MM.1S (cell line): ENCODE results near the gene SCGB3A2.

Experiments used
- DNase-seq: peaks from one replicate; pipeline ENCODE4 v3.0.0-alpha.2; 2015
- H2AFZ ChIP-seq: fragments of 300-600 bp; sonication (generic); 2 replicates; pipeline ENCODE4 v1.6.0; 2016; ENCODE audit warnings: antibody characterized with exemption, low read length
- H3F3A ChIP-seq: fragments of 300-600 bp; sonication (generic); 2 replicates; pipeline ENCODE4 v1.6.1; 2016; ENCODE audit warnings: mild to moderate bottlenecking, antibody characterized with exemption, low read length, moderate library complexity, mixed read lengths; ENCODE audit not compliant: insufficient read depth
- H3K27ac ChIP-seq: fragments of 300-600 bp; sonication (generic); 2 replicates; pipeline ENCODE4 v1.5.1; 2016; ENCODE audit warnings: mild to moderate bottlenecking, low read length
- H3K27me3 ChIP-seq: fragments of 300-600 bp; sonication (generic); replicated peaks from 2 replicates; pipeline ENCODE4 v1.6.0; 2016; ENCODE audit warnings: low read length; ENCODE audit not compliant: insufficient read depth
- H3K36me3 ChIP-seq: fragments of 300-600 bp; sonication (generic); replicated peaks from 2 replicates; pipeline ENCODE4 v1.6.1; 2016; ENCODE audit warnings: mild to moderate bottlenecking, low read length, mixed read lengths; ENCODE audit not compliant: insufficient read depth
- H3K4me1 ChIP-seq: fragments of 300-600 bp; sonication (generic); 2 replicates; pipeline ENCODE4 v1.6.1; 2016; ENCODE audit warnings: low read length, mixed read lengths
- H3K4me2 ChIP-seq: fragments of 300-600 bp; sonication (generic); 2 replicates; pipeline ENCODE4 v1.6.0; 2016; ENCODE audit warnings: low read depth, low read length
- H3K4me3 ChIP-seq: fragments of 300-600 bp; sonication (generic); 2 replicates; pipeline ENCODE4 v1.5.1; 2016; ENCODE audit warnings: low read length, mixed read lengths
- H3K79me2 ChIP-seq: fragments of 300-600 bp; sonication (generic); 2 replicates; pipeline ENCODE4 v1.6.1; 2016; ENCODE audit warnings: mixed run types, low read length, mixed read lengths
- H3K9ac ChIP-seq: fragments of 300-600 bp; sonication (generic); 2 replicates; pipeline ENCODE4 v1.6.1; 2016; ENCODE audit warnings: low read length, mixed read lengths
- H3K9me2 ChIP-seq: fragments of 300-600 bp; sonication (generic); replicated peaks from 2 replicates; pipeline ENCODE4 v1.6.1; 2016; ENCODE audit warnings: mild to moderate bottlenecking, low read length, mixed read lengths; ENCODE audit not compliant: insufficient read depth
- H3K9me3 ChIP-seq: fragments of 300-600 bp; sonication (generic); replicated peaks from 2 replicates; pipeline ENCODE4 v1.6.1; 2016; ENCODE audit warnings: mild to moderate bottlenecking, low read length, mixed read lengths; ENCODE audit not compliant: insufficient read depth
- H4K20me1 ChIP-seq: fragments of 300-600 bp; sonication (generic); 2 replicates; pipeline ENCODE4 v1.6.1; 2016; ENCODE audit warnings: mild to moderate bottlenecking, low read length, moderate library complexity, mixed read lengths; ENCODE audit not compliant: insufficient read depth
- CTCF ChIP-seq: fragments of 300-600 bp; sonication (generic); IDR thresholded peaks from 2 replicates; pipeline ENCODE4 v1.5.1; 2016; ENCODE audit warnings: antibody characterized with exemption, low read length, mixed read lengths
- EZH2 ChIP-seq: fragments of 300-600 bp; sonication (generic); optimal IDR thresholded peaks from 2 replicates; pipeline ENCODE3; 2017; ENCODE audit warnings: low read depth, mild to moderate bottlenecking, antibody characterized with exemption, low read length, mixed read lengths
- EZH2phosphoT487 ChIP-seq: fragments of 300-600 bp; sonication (generic); IDR thresholded peaks from 2 replicates; pipeline ENCODE4 v1.6.1; 2018; ENCODE audit warnings: antibody characterized with exemption, low read length

Gene SCGB3A2

GRCh38 chr5:147918899-147919298, 40.4 kb downstream of the SCGB3A2 start:
- DNase-seq = no peak
- no peak overlapping the region for H3K4me3 ChIP-seq
- H3K4me2 ChIP-seq = no peak overlapping the region

DNA sequence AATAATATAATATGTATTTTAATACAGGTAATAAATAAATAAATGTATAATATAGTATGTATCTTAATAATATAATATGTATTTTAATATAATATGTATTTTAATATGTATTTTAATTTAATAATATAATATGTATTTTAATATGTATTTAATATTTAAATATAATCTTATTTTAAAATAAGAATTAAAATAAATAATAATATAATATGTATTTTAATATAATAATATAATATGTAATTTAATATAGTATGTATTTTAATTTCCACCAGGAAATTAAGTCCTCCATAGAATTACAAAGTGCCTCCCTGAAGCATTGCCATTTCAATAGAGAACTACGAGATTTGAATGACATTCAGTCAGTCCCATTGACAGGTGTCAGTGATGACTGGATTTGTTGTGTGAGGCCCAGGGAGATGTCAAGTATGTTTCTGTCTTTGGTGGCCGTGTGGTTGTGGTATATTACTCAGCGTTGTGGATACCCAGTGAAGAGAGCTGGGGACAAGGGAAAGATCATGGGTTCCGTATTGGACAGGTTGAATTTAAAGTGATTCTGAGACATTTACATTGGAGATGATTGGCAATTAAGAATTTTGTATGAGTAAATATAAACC, 42.0 kb downstream of the SCGB3A2 start:
- Histone ChIP-seq H3K36me3 (no peaks in the 10 kb centered on the region), H3K4me2 (no peak overlapping the region)

More at GRCh38 chr5:147918899-147919298, 40.4 kb downstream of the SCGB3A2 start:
- no peaks in the 10 kb centered on the region for H3K79me2 ChIP-seq
- H3K27ac ChIP-seq = no peak overlapping the region
- no peak overlapping the region for H2AFZ ChIP-seq
- H3F3A ChIP-seq = no peaks in the 10 kb centered on the region
- no peaks in the 10 kb centered on the region for H3K36me3 ChIP-seq
- H4K20me1 ChIP-seq = no peaks in the 10 kb centered on the region
- H3K27me3 ChIP-seq = no peaks in the 10 kb centered on the region
- H3K9me2 ChIP-seq = no peaks in the 10 kb centered on the region
- H3K9me3 ChIP-seq = no peaks in the 10 kb centered on the region
- no peak for TF ChIP-seq EZH2phosphoT487
- TF ChIP-seq CTCF = no peak
- TF ChIP-seq EZH2 = no peak
- no peaks in the 10 kb centered on the region for H3K4me1 ChIP-seq
- no peak overlapping the region for H3K9ac ChIP-seq

GRCh38 chr5:147921136-147921535, 42.6 kb downstream of the SCGB3A2 start:
- H3K27me3 ChIP-seq = no peaks in the 10 kb centered on the region
- no peaks in the 10 kb centered on the region for H3K9me2 ChIP-seq
- DNase-seq = no peak
- no peaks in the 10 kb centered on the region for H3K9me3 ChIP-seq
- no peak overlapping the region for H3K9ac ChIP-seq
- H2AFZ ChIP-seq = no peak overlapping the region
- TF ChIP-seq EZH2 (no peak), CTCF (no peak), EZH2phosphoT487 (no peak)
- no peaks in the 10 kb centered on the region for H3F3A ChIP-seq
- no peak overlapping the region for H3K27ac ChIP-seq
- no peaks in the 10 kb centered on the region for H4K20me1 ChIP-seq
- no peak overlapping the region for H3K4me3 ChIP-seq
- H3K4me2 ChIP-seq = no peak overlapping the region
- H3K79me2 ChIP-seq = no peaks in the 10 kb centered on the region
- no peaks in the 10 kb centered on the region for H3K36me3 ChIP-seq
- no peaks in the 10 kb centered on the region for H3K4me1 ChIP-seq

More for the DNA sequence above, 42.0 kb downstream of the SCGB3A2 start:
- no peak for DNase-seq
- no peak overlapping the region for H3K9ac ChIP-seq
- H3K4me3 ChIP-seq = no peak overlapping the region
- H4K20me1 ChIP-seq = no peaks in the 10 kb centered on the region
- H3F3A ChIP-seq = no peaks in the 10 kb centered on the region
- H3K27ac ChIP-seq = no peak overlapping the region
- no peak overlapping the region for H2AFZ ChIP-seq
- no peaks in the 10 kb centered on the region for H3K9me3 ChIP-seq
- no peaks in the 10 kb centered on the region for H3K79me2 ChIP-seq
- TF ChIP-seq EZH2phosphoT487 (no peak), CTCF (no peak), EZH2 (no peak)
- no peaks in the 10 kb centered on the region for H3K4me1 ChIP-seq
- H3K9me2 ChIP-seq = no peaks in the 10 kb centered on the region
- no peaks in the 10 kb centered on the region for H3K27me3 ChIP-seq
